GM18867 (cell line): ENCODE data around the gene TRPM2.
"Not testable (repeated sequence)": the region's sequence is repeated elsewhere in the genome, so short reads cannot be mapped to it uniquely, and the experiment has no call there.

Experiments
- ATAC-seq: cut with Tn5 transposase; IDR thresholded peaks from one replicate; pipeline ENCODE4 v1.9.1; 2021; ENCODE audit warnings: mild to moderate bottlenecking, moderate library complexity; ENCODE audit not compliant: unreplicated experiment

TRPM2 gene

GRCh38 chr21:44351535-44352252 is 1.7 kb upstream of the TRPM2 start:
- no peak for ATAC-seq

DNA sequence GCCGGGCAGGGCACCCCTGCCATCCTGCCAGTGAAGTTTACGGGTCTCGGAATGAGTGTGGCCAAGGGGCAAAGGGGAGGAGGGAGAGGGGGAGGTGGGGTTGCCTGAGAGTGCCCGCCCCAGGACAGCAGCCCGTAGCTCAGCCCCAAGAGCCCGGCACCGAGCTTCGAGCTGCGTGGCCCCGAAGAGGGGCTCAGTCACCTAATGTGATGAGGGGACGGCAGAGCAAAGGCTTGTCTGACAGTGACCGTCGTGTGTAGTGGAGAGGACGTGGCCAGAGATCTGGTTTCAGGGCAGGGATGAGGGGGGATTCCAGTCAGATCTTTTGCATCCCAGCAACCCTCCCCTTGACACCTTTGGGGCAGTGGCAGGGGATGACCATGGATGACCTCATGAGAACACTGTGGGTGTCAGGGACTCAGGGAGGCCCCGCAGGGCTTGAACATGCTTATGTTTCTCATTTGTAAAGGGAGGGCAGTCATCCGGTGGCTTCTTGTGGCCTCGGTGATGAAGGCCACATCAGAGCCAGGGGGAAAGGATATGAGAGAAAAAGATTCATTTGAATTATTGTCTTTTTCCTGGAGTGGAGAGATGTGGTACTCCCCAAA is 1.1 kb upstream of the TRPM2 start:
- no peak for ATAC-seq

- no peak for ATAC-seq
Observed at GRCh38 chr21:44354001-44354405, 582 bp downstream of the TRPM2 start.

- ATAC-seq = no peak
Observed at GRCh38 chr21:44354775-44355771, 1.7 kb downstream of the TRPM2 start.

- no peak for ATAC-seq
Observed at GRCh38 chr21:44356160-44356559, 2.7 kb downstream of the TRPM2 start.

- ATAC-seq = no peak
Observed at GRCh38 chr21:44356636-44357035, 3.2 kb downstream of the TRPM2 start.

DNA sequence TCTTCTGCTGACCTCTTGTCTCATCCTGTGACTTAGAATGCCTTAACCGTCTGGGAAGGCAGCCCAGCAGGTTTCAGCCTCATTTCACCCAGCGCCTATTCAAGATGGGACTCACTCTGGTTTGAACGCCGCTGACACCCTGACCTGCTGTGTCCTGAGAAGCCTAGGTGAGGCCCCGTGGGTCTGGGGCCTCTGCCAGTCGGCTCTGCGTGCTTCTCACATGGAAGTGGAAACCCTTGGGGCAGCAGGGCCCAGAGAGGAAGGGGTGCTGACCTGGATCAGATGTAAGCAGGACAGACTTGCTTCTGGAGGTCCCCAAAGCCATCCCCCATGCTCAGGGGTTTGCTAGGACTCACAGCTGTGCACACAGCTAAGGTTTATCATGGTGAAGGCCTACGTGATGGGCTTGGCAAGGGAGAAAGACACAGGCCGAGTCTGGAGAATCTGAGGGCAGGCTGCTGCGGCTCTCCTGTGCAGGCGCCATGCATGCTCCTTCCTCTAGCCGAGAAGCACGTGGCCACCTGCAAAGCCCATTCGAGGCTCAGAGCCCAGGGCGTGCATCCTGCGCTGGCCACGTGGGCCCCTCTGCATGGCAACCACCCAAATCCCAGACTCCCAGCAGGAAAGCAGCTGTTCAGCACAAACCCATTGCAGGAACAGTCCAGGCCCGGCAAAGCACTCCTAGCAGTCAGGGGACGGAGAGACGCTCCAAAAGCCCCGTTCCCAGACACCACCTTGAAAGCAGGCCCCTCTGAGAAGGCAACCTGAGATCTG is 3.8 kb downstream of the TRPM2 start:
- ATAC-seq = no peak

GRCh38 chr21:44359396-44359795 is 6.0 kb downstream of the TRPM2 start:
- ATAC-seq = no peak

GRCh38 chr21:44360159-44360558 is 6.7 kb downstream of the TRPM2 start:
- no peak for ATAC-seq

GRCh38 chr21:44361903-44362302 is 8.5 kb downstream of the TRPM2 start:
- ATAC-seq = not testable (repeated sequence)

- ATAC-seq = no peak
Observed at GRCh38 chr21:44363278-44363677, 9.9 kb downstream of the TRPM2 start.

DNA sequence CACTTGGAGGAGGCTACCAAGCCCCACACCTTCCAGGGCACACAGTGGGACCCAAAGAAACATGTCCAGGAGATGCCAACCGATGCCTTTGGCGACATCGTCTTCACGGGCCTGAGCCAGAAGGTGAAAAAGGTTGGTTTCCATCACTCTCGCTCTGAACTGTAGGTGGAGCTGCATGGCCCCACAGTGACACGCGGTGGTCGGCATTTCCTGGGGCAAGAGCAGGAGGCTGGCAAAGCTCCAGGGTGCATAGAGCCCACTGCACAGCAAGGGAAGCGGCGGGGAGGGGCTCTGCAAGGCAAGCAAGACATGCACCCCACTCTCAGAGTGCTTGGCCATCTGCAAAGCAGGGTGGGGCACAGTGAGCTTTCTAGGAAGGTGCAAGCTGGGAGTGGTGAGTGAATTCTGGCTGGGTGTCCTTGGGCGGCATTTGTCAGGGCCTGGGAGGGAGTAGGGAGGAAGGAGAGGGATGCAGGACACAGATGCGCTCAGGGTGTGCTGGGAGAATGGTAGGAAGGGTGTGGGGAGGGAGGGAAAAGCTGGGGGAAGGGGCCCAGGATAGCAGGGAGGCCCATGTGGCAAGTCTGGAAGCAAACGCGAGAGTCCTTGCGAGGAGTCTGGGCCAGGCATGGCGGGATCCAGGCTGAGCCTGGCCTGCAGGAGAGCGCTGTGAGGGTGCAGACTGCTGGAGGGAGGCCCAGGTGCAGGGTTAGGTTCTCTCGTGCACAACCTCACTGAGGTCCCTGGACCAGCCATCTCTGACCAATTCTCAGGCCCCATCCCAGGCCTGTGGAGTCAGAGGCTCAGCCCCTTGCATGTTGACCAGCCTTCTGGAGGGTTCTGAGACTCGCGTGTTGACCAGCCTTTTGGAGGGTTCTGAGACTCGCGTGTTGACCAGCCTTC is 11.0 kb downstream of the TRPM2 start:
- ATAC-seq = no peak

DNA sequence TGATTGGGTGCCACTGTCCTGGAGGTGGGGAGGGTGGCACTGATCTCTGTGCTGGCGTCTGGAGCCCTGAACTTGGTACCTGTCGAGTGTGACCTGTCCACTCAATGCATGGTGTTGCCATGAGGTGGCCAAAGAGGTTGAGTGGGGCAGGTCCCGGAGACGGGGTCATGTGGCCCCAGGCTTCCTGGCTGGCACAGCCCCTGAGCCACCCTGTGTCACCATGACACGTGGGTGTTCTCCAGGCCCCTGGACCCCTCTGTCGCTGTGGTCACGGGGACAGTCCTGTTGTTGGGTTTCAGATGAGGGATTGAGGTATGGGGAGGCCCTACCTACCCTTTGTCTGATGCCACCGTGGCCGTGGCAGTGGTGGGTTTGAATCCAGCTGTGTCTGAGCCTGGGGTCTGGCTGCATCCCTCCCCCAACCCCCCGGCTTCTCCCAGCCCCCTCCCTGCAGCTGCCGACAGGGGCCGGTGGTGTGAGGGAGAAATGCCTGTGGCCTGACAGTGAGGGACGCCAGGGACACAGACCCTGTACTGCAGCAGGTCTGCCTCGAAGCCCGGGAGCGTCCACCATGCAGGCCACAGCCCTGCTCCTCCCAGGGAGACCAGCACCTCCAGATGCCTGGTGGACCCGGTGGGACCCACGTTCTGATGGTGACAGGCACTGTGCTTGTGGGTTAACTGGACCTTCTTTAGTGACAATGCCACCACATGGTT is 12.0 kb downstream of the TRPM2 start:
- no peak for ATAC-seq

GRCh38 chr21:44365967-44366585 is 12.7 kb downstream of the TRPM2 start:
- no peak for ATAC-seq

GRCh38 chr21:44366586-44367211 is 13.3 kb downstream of the TRPM2 start:
- no peak for ATAC-seq

- no peak for ATAC-seq
Observed at GRCh38 chr21:44368711-44369446, 15.5 kb downstream of the TRPM2 start.

DNA sequence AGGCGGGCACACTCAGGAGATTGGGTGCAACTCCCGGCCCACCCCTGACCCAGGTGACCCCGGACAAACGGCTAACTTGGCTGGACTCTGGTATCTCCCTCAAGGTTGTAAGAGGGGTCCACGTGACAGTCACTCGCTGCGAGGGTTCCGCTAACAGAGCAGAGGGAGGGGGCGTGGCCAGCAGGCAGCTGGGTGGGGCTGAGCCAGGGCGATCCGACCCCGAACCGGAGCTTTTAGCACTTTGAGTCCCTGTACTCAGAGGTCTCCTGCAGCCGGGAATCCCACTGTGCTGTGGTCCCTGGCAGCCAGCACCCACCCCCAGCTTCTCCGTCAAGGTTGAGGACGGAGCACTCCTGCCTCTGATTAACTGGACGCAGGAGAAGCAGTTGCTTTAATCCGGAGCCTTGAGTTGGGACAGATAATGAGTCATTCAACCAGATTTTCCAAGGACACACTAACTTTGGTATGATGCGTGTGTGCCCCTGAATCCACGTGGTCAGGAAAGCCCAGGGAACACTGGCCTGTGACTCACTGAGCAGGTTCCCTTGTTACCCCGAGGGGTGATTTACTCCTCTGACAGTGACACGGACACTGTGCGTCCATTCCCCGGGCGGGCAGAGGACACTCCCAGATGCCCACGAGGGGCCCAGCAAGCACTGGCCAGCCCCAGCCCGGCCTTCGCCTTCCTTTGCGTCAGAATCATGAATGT is 16.8 kb downstream of the TRPM2 start:
- no peak for ATAC-seq
